ENCODE data around the gene KIF18A.

Gene KIF18A

DNA sequence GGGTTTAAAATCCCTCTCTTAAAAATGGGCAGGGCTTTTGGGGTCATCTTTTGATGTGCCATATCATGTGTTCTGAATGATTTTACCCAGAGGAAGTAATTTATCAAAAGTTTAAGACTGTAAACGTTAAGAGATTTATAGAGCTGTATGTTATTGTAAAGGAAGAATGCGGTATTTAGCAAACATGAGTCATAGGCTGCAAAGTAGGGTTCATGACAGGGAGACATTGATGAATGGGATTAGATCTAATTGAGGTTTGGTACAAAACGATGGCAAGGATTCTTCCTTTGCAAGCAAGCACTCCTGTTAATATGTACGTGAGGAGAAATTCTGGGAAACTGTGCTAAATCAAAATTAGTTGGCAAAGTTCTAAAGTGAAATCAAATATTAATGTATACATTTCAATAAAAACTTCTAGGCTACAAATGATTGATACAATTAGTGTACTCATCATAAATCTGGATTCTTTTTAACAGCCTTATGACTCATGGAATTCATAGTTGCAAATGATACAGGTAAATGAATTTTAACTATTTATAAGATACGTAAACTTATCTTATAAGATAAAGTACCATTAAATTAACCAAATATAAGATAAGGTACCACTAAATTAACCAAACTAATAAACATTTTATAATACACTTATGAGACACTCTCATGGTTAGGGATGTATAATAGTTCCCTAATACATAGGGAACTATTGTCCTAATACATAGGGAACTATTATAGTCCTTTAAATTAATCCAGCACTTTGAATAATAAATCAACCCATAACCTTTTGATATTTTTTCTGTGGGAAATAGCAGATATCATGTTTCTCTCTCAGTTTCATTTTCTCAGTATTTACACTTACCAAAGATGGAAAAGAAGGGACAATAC, 58.4 kb downstream of the KIF18A start:
- TF ChIP-seq, protein P1, sequence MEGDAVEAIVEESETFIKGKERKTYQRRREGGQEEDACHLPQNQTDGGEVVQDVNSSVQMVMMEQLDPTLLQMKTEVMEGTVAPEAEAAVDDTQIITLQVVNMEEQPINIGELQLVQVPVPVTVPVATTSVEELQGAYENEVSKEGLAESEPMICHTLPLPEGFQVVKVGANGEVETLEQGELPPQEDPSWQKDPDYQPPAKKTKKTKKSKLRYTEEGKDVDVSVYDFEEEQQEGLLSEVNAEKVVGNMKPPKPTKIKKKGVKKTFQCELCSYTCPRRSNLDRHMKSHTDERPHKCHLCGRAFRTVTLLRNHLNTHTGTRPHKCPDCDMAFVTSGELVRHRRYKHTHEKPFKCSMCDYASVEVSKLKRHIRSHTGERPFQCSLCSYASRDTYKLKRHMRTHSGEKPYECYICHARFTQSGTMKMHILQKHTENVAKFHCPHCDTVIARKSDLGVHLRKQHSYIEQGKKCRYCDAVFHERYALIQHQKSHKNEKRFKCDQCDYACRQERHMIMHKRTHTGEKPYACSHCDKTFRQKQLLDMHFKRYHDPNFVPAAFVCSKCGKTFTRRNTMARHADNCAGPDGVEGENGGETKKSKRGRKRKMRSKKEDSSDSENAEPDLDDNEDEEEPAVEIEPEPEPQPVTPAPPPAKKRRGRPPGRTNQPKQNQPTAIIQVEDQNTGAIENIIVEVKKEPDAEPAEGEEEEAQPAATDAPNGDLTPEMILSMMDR (IDR thresholded peaks at IDR 0.05) = no peak

DNA sequence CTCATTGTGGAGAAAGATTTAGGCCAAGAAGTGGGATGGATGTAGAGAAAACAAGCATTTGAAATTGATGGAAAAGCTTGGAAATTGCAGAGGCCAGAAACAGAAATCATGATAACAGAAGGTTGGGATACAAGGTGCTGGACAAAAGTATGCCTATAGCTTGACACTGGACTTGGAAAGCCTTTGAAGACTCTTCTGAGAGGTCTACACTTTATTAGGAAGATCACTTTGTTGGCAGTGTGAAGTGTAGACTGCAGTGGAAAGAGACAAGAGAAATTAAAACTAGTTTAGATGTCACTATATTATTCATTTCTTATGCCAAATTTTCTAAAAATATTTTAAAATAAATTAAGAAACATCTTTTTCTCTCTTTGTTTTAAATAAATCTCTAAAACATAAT, 59.1 kb downstream of the KIF18A start:
- TF ChIP-seq, protein P1 (IDR thresholded peaks at IDR 0.05) = no peak

DNA sequence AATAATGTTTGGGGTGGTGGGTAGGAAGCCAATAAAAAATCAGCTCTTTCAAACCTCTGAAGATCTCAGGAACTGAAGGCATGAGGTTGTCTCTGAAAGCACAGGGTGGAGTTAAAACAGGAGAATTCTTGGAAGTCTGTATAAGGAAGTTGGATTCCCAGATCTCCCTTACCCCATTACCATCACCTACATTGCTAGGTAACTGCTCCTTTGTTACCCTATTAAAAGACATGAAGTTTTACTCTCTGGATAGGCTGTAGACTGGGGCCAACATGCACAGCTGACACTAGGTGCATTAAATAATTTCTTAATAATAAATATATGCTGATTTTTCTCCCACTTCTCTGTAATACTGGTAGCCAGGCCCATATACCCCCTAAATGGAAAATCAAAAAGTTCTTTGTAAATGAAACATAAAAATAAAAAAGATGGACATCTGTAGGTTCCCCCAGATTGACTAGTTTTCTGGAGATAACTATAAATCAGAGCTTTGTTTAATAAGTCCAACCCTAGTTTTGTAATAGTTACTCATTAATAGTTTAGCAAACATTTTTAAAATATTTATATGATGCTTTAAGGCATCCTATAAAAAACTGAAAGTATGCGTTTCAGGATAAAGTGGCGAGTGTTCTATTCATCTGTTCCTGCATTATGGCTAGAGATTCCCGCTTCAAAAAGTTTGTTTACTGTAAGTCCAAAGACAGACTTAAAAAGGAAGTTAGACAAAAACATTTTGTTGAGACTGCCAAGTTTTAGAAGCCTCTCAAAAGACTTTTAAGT, 63.8 kb downstream of the KIF18A start:
- TF ChIP-seq, protein P1 (IDR thresholded peaks at IDR 0.05) = no peak

DNA sequence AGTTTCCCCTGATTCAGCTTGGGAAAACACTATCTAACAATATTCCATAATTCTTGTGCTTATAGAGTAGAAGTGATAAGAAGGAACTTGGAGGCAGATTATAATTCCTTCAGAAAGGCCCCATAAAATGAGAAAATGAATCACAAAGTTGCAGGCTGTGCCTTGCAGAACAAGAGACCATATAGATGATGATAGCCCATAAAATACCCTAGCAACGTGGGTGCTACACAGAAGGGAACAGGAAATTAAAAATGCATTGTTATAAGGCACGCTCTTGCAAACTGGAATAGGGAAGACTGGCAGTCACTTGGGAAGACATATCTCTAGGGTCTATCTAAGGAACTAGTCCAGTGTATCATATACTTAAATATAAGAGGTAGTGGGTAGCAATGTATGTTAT, 67.6 kb downstream of the KIF18A start:
- TF ChIP-seq, protein P1 (IDR thresholded peaks at IDR 0.05) = no peak

DNA sequence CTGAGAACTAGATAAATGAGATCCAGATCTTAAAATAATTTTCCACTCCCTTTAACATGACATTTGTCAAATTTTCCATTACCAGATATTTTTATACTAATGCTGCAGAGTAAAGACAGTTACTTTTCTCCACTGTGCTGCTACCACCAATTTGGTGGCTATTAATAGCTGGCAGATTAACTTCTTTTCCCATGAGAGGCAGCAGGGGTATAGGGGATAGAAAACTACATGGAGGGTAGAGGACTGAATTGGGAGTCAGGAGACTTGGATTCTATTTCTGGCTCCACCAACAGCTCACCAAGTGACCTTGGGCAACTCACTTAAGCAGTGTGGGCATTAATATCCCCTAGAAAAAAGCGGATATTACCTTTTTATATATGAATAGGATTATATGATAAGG, 69.2 kb downstream of the KIF18A start:
- TF ChIP-seq, protein P1 (IDR thresholded peaks at IDR 0.05) = no peak

DNA sequence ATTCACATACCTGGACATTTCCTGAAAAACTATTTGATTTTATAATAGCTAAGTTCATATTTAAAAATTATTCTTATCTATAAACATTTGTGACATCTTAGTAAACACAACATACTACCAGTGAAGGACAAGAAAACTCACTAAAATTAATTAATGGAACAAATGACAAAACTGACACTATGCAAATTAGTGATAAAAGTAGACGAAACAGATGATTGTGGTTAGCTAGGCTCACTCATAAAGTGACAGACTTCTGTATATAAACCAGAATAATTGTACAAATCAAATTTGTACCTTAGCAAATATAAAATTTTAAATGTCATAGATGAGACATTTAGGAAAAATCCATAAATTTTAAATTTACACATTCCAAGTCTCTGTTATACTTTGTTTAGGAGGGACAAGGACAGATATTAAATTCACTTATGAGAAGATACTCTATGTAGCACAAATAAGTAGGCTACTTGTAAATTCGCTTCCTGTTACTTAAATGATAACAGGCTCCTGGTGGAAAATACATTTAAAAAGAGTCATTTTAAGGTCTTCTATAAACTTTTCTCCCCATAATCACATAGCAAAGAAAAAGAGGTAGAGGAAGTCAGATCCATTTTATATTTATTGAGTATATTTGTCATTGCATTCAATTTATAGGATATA, 81.2 kb downstream of the KIF18A start:
- TF ChIP-seq, protein P1 (IDR thresholded peaks at IDR 0.05) = no peak

DNA sequence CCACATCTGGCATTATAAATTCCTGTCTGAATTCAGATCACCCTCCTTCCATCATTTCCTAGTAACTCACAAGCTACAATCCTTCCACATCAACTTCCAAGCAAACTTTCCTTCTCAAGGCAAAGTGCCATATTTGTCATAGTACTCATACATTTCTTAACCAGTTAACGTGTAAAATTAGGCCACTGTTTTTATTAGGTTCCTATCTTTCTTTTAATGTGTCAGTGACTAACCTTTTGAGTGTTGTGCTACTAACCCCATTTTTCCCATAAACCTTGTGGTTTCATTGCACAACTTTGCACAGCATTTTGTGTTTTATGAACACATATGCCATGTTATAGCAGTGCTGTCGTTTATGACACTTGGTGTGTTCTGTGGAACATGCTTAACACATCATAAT, 90.1 kb downstream of the KIF18A start:
- TF ChIP-seq, protein P1 (IDR thresholded peaks at IDR 0.05) = no peak
